ENCODE results near the gene UBE2J1.

Gene UBE2J1

GRCh38 chr6:89291256-89291819 is 61.2 kb downstream of the UBE2J1 start:
- Mint-ChIP-seq H3K27me3 (no peaks in the 10 kb centered on the region), H3K4me1 (no peaks in the 10 kb centered on the region), H3K27ac (no peak overlapping the region), H3K4me3 (no peak overlapping the region), H3K36me3 (no peaks in the 10 kb centered on the region), H3K9me3 (no peaks in the 10 kb centered on the region)

GRCh38 chr6:89290401-89291155 is 61.9 kb downstream of the UBE2J1 start:
- H3K4me1 Mint-ChIP-seq, result no peaks in the 10 kb centered on the region
- H3K4me3 Mint-ChIP-seq, result no peak overlapping the region
- H3K9me3 Mint-ChIP-seq, result no peaks in the 10 kb centered on the region
- H3K36me3 Mint-ChIP-seq, result no peaks in the 10 kb centered on the region
- no peaks in the 10 kb centered on the region for H3K27me3 Mint-ChIP-seq
- no peak overlapping the region for H3K27ac Mint-ChIP-seq

DNA sequence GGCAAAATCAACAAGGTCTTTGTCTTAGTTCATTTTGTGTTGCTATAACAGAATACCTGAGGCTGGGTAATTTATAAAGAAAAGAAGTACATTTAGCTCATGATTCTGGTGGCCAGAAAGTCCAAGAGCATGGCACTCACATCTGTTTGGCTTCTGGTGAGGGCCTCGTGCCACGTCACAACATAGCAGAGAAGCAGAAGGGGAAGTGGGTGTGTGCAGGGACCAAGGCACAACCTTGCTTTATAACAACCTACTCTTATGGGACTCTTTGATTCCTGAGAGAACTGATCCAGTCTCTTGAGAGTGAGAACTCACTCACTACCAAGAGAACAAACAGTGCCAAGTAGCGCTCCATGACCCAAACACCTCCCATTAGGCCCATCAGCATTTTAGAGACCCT is 62.8 kb downstream of the UBE2J1 start:
- H3K4me1 Mint-ChIP-seq, result no peaks in the 10 kb centered on the region
- H3K27me3 Mint-ChIP-seq, result no peaks in the 10 kb centered on the region
- H3K36me3 Mint-ChIP-seq, result no peaks in the 10 kb centered on the region
- no peak overlapping the region for H3K4me3 Mint-ChIP-seq
- no peaks in the 10 kb centered on the region for H3K9me3 Mint-ChIP-seq
- H3K27ac Mint-ChIP-seq, result no peak overlapping the region

- Mint-ChIP-seq H3K36me3 (no peaks in the 10 kb centered on the region), H3K4me1 (no peaks in the 10 kb centered on the region), H3K27ac (no peak overlapping the region), H3K27me3 (no peaks in the 10 kb centered on the region), H3K9me3 (no peaks in the 10 kb centered on the region), H3K4me3 (no peak overlapping the region)
These were observed 65.0 kb downstream of the UBE2J1 start for GRCh38 chr6:89287351-89288028.

GRCh38 chr6:89286516-89286915 is 66.0 kb downstream of the UBE2J1 start:
- no peaks in the 10 kb centered on the region for H3K36me3 Mint-ChIP-seq

GRCh38 chr6:89284963-89285735 is 67.4 kb downstream of the UBE2J1 start:
- Mint-ChIP-seq H3K4me3 (no peak overlapping the region), H3K27ac (no peak overlapping the region), H3K9me3 (no peaks in the 10 kb centered on the region), H3K36me3 (no peaks in the 10 kb centered on the region), H3K4me1 (no peaks in the 10 kb centered on the region), H3K27me3 (no peaks in the 10 kb centered on the region)

More at GRCh38 chr6:89286516-89286915, 66.0 kb downstream of the UBE2J1 start:
- no peaks in the 10 kb centered on the region for H3K4me1 Mint-ChIP-seq
- H3K9me3 Mint-ChIP-seq, result no peaks in the 10 kb centered on the region
- H3K27me3 Mint-ChIP-seq, result no peaks in the 10 kb centered on the region
- no peak overlapping the region for H3K27ac Mint-ChIP-seq
- no peak overlapping the region for H3K4me3 Mint-ChIP-seq

DNA sequence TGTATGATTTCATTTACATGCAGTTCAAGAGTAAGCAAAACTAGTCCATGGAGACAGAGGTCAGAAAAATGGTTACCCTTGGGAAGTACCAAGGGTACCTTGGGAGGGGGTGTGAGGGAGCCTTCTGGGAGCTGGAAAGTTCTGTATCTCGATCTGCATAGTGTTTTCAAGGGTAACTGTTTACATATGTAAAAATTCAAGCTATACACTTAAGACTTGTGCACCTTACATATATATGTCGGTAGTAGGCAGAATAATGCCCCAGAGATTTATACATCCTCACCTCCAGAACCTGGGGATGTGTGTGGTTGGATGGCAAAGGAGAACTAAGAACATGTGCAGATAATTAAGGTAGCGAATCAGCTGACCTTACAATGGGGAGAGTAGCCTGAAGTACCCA is 68.4 kb downstream of the UBE2J1 start:
- H3K36me3 Mint-ChIP-seq, result no peaks in the 10 kb centered on the region
- H3K4me1 Mint-ChIP-seq, result no peaks in the 10 kb centered on the region
- H3K9me3 Mint-ChIP-seq, result no peaks in the 10 kb centered on the region
- H3K27ac Mint-ChIP-seq, result no peak overlapping the region
- H3K4me3 Mint-ChIP-seq, result no peak overlapping the region
- no peaks in the 10 kb centered on the region for H3K27me3 Mint-ChIP-seq

GRCh38 chr6:89282749-89283148 is 69.8 kb downstream of the UBE2J1 start:
- no peak overlapping the region for H3K27ac Mint-ChIP-seq
- H3K4me1 Mint-ChIP-seq, result no peaks in the 10 kb centered on the region
- no peaks in the 10 kb centered on the region for H3K36me3 Mint-ChIP-seq
- H3K4me3 Mint-ChIP-seq, result no peak overlapping the region
- no peaks in the 10 kb centered on the region for H3K27me3 Mint-ChIP-seq
- no peaks in the 10 kb centered on the region for H3K9me3 Mint-ChIP-seq

DNA sequence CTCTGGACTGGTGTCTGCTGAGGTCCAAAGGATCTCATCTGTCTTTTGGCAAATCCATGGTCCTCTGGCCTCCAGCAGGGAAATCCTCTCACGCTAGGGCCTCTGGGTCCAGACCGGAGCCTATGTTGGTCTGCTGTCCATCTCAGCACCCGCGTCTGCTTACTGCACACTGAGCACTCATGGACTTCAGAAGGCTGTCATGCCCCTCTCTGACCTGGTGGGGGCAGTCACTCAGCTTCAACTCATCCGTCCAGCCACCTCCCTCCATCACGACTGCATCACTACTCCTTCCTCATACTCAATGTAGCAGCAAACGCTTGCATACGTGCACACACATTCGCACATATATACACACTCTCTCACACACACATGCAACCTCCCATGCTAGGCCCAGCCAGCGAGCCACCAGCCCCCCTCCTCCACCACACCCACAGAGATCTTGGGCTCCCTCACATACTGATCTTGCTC is 70.7 kb downstream of the UBE2J1 start:
- Mint-ChIP-seq H3K36me3 (no peaks in the 10 kb centered on the region), H3K9me3 (no peaks in the 10 kb centered on the region), H3K27ac (no peak overlapping the region), H3K4me1 (no peaks in the 10 kb centered on the region), H3K27me3 (no peaks in the 10 kb centered on the region), H3K4me3 (no peak overlapping the region)

GRCh38 chr6:89278956-89279355 is 73.6 kb downstream of the UBE2J1 start:
- Mint-ChIP-seq H3K27ac (no peak overlapping the region), H3K9me3 (no peaks in the 10 kb centered on the region), H3K27me3 (no peaks in the 10 kb centered on the region), H3K36me3 (no peaks in the 10 kb centered on the region), H3K4me1 (no peaks in the 10 kb centered on the region), H3K4me3 (no peak overlapping the region)

Measured in activated naive CD4-positive, alpha-beta T cell treated with anti-CD3 and anti-CD28 coated beads, Interleukin-2, amount 50 U/mL, for 24 hours (primary cell).